UCSD-AML1 (cell line): ENCODE data around the gene LCE2B.

Source experiments
- DNase-seq: peaks from one replicate; lab custom pipeline; 2025; ENCODE audit not compliant: unreplicated experiment; lab: John Stamatoyannopoulos, UW

The LCE2B gene

DNA sequence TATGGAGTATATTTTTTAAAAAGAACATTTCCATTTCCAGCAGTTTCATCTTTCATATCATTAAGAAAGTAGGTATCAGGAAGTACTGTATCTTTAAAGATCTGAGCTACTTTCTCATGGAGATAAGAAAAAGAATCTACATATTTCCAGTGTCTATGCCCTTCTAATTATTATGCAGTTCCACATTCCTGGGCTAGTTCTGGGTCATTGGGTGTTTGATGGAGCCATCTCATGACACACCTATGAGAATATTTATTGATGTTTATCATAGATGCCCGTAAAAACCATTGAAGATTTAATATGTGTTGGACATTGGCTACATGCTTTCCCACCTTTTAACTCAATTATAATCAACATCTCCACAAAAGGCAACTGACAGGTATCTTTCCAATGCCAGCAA lies 43.1 kb downstream of the LCE2B start:
- DNase-seq, result no peak

DNA sequence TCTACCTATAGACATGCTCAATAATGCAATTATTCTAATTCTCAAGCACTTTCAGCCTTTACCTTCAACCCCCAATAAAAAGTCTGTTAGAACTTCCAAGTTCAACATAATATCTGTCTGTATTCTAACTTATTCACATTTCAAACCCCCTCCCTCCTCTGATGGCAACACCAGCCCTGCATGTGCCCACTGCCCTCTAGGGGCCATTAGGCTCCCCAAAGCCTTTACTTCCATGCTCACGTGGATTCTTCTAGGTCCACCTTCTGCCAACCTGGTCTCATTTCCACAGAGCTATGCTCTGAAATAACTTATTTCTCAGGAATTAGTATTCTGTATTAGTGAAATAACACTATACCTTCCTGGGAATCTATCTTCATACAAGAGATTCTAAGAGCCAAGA lies 49.7 kb downstream of the LCE2B start:
- no peak for DNase-seq
